PC-9 (cell line): ENCODE data around the gene AHNAK.

ENCODE experiments used
- EZH2 ChIP-seq: fragments of 200-600 bp; sonication (generic); IDR thresholded peaks from 2 replicates; pipeline ENCODE4 v1.8.0; 2017; ENCODE audit warnings: antibody characterized with exemption, low read depth
- TF ChIP-seq, protein P1 (sequence below): fragments of 200-600 bp; sonication (generic); conservative IDR thresholded peaks from 2 replicates; pipeline ENCODE4 v1.6.1; 2017; ENCODE audit warnings: mixed run types, antibody characterized with exemption, mild to moderate bottlenecking, moderate library complexity

DNA sequence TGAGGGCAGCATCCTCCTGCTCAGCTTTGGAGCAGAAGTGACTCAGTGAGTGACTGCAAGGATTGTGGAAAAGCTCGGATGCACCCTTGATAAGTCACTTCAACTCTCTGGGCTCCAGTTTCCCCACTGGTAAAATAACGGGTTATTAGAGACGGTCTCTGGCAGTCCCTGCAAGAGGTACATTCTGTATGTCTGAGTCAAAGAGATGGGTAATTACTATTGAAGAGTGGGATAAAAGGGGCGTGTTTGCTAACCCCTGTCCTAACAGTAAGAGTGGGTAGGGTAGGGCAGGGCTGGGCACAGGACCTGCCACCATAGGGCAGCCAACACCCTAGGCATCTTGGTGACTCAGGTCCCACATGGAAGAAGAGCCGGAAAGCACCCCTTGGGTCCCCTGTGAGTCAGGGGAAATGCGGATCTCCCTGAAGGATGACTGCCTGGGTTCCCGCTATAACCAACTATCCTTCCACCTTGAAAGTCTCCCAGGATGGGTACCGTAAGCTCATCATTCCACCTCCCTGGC lies 7.3 kb upstream of the AHNAK start:
- TF ChIP-seq, protein P1, sequence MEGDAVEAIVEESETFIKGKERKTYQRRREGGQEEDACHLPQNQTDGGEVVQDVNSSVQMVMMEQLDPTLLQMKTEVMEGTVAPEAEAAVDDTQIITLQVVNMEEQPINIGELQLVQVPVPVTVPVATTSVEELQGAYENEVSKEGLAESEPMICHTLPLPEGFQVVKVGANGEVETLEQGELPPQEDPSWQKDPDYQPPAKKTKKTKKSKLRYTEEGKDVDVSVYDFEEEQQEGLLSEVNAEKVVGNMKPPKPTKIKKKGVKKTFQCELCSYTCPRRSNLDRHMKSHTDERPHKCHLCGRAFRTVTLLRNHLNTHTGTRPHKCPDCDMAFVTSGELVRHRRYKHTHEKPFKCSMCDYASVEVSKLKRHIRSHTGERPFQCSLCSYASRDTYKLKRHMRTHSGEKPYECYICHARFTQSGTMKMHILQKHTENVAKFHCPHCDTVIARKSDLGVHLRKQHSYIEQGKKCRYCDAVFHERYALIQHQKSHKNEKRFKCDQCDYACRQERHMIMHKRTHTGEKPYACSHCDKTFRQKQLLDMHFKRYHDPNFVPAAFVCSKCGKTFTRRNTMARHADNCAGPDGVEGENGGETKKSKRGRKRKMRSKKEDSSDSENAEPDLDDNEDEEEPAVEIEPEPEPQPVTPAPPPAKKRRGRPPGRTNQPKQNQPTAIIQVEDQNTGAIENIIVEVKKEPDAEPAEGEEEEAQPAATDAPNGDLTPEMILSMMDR = no peak
- no peak for TF ChIP-seq EZH2
